Keratinocyte (primary cell): ENCODE results near the gene ADAMTSL3. TPM values are rescaled to one million over a fixed set of nuclear protein-coding genes. Genes with fewer than 3 reads are reported as not detected.

Experiments
- DNase-seq: peaks from one replicate; pipeline ENCODE4 v3.0.0-alpha.2; 2011; ENCODE audit warnings: low read depth, missing footprints, low spot score
- FAIRE-seq: peaks from 2 replicates; lab custom pipeline; 2011; peaks lifted over from hg19 to GRCh38; lab: Jason Lieb, UNC
- H2AFZ ChIP-seq: 2 replicates; pipeline ENCODE4 v1.6.0; 2012; ENCODE audit warnings: low read length, control low read depth, inconsistent platforms; ENCODE audit not compliant: control insufficient read depth
- H3K27ac ChIP-seq: 2 replicates; pipeline ENCODE4 v1.5.1; 2011; ENCODE audit warnings: low read length; ENCODE audit not compliant: control insufficient read depth, insufficient read depth
- H3K27me3 ChIP-seq: 3 replicates; pipeline ENCODE4 v1.6.0; 2011; ENCODE audit warnings: low read length; ENCODE audit not compliant: control insufficient read depth, insufficient read depth; ENCODE audit errors: extremely low read depth
- H3K36me3 ChIP-seq, 2 experiments: 2 replicates in 1 of 2; 3 replicates in 1 of 2; pipeline ENCODE4 v1.5.1; 2011; ENCODE audit warnings: low read length in 2 of 2, mild to moderate bottlenecking in 1 of 2; ENCODE audit not compliant: control insufficient read depth in 2 of 2, insufficient read depth in 2 of 2; ENCODE audit errors: extremely low read depth in 1 of 2
- H3K4me1 ChIP-seq: 3 replicates; pipeline ENCODE4 v1.5.1; 2011; ENCODE audit warnings: low read length; ENCODE audit not compliant: control insufficient read depth, insufficient read depth; ENCODE audit errors: extremely low read depth
- H3K4me2 ChIP-seq: 3 replicates; pipeline ENCODE4 v1.6.0; 2011; ENCODE audit warnings: low read depth, low read length; ENCODE audit not compliant: control insufficient read depth, insufficient read depth; ENCODE audit errors: extremely low read depth
- H3K4me3 ChIP-seq, 3 experiments: fragments of 200-600 bp in 1 of 3; sonication (generic) in 1 of 3; 2 replicates in 2 of 3; 3 replicates in 1 of 3; pipeline ENCODE4 v1.5.1; 2011 to 2016; ENCODE audit warnings: low read length in 3 of 3, mild to moderate bottlenecking in 3 of 3, control low read depth in 2 of 3, inconsistent platforms in 1 of 3, low read depth in 1 of 3, mixed read lengths in 1 of 3, mixed run types in 1 of 3, moderate library complexity in 1 of 3; ENCODE audit not compliant: control insufficient read depth in 2 of 3, insufficient read depth in 2 of 3; ENCODE audit errors: extremely low read depth in 1 of 3
- H3K79me2 ChIP-seq: 2 replicates; pipeline ENCODE4 v1.6.0; 2012; ENCODE audit warnings: low read length; ENCODE audit not compliant: control insufficient read depth, insufficient read depth
- H3K9ac ChIP-seq: 3 replicates; pipeline ENCODE4 v1.6.0; 2011; ENCODE audit warnings: low read length; ENCODE audit not compliant: control insufficient read depth, insufficient read depth; ENCODE audit errors: extremely low read depth
- H3K9me1 ChIP-seq: 3 replicates; pipeline ENCODE4 v1.6.0; 2011; ENCODE audit warnings: low read length; ENCODE audit not compliant: control insufficient read depth, insufficient read depth; ENCODE audit errors: extremely low read depth
- H3K9me3 ChIP-seq: 2 replicates; pipeline ENCODE4 v1.5.1; 2012; ENCODE audit warnings: low read depth, low read length; ENCODE audit not compliant: control insufficient read depth
- H4K20me1 ChIP-seq: 3 replicates; pipeline ENCODE4 v1.6.0; 2011; ENCODE audit warnings: low read length; ENCODE audit not compliant: control insufficient read depth, insufficient read depth; ENCODE audit errors: extremely low read depth
- EZH2 ChIP-seq: IDR thresholded peaks from one replicate; pipeline ENCODE4 v1.6.1; 2012; ENCODE audit warnings: inconsistent platforms, mild to moderate bottlenecking, low read length, moderate library complexity
- dilution Hi-C: fragments of 300-500 bp; cut with MboI; formaldehyde crosslinking; loops from one replicate; pipeline ENCODE4 v1.7.0; 2020; ENCODE audit warnings: low sequenced_read_pairs; ENCODE audit not compliant: extremely low pct_ligation_motif_present
- polyA plus RNA-seq, 5 experiments: library from polyadenylated mRNA; depleted of rRNA in 3 of 5; stranded (reverse) in 3 of 5; stranded (forward) in 1 of 5; unstranded in 1 of 5; fragments of >200 nt; gene quantifications; 1 replicate in 1 of 5; 2 replicates in 3 of 5; 3 replicates in 1 of 5; pipeline versions ENCODE4 v1.2.1 to v1.2.3, GENCODE V29; 2011 to 2012; ENCODE audit warnings: missing spikeins in 2 of 5, low read depth in 1 of 5, low replicate concordance in 1 of 5
- TF ChIP-seq, protein P1 (sequence below), 3 experiments: IDR thresholded peaks in 1 of 3; conservative IDR thresholded peaks in 1 of 3; optimal IDR thresholded peaks in 1 of 3; 2 replicates in 2 of 3; 3 replicates in 1 of 3; pipeline versions ENCODE3 to v1.5.1; 2011; ENCODE audit warnings: low read length in 3 of 3, mild to moderate bottlenecking in 3 of 3, moderate library complexity in 2 of 3, control low read depth in 1 of 3, inconsistent platforms in 1 of 3; ENCODE audit not compliant: insufficient read depth in 2 of 3; ENCODE audit errors: extremely low read depth in 1 of 3

Gene ADAMTSL3
- polyA plus RNA-seq, 1 donor (not counting 4 experiments of a cell fraction or from before 2014, with no cell fraction given), result 0.01 TPM

DNA sequence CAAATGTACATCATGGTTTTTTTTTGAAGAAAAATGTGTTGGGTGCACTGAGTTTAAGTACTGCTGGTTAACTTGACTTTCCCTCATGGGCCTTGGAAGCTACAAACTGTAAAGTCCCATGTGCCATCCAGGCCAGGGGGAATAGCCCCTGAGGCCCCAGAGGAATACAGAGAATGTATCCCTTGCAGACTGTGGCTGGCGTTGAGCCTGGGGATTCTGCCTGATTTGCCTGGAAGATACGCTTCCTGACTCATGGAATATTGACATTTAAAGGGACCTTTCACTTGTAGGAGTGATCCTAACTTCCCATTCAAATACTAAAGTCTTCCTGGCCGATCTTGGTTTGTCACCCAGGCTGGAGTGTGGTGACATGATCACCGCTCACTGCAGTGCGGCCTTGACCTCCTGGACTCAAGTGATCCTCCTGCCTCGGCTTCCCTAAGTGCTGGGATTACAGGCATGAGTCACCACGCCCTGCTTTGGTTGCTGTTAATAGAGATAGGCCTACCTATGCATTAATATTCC lies 42.0 kb downstream of the ADAMTSL3 start:
- dilution Hi-C loops, result no loop called here
- TF ChIP-seq, protein P1, sequence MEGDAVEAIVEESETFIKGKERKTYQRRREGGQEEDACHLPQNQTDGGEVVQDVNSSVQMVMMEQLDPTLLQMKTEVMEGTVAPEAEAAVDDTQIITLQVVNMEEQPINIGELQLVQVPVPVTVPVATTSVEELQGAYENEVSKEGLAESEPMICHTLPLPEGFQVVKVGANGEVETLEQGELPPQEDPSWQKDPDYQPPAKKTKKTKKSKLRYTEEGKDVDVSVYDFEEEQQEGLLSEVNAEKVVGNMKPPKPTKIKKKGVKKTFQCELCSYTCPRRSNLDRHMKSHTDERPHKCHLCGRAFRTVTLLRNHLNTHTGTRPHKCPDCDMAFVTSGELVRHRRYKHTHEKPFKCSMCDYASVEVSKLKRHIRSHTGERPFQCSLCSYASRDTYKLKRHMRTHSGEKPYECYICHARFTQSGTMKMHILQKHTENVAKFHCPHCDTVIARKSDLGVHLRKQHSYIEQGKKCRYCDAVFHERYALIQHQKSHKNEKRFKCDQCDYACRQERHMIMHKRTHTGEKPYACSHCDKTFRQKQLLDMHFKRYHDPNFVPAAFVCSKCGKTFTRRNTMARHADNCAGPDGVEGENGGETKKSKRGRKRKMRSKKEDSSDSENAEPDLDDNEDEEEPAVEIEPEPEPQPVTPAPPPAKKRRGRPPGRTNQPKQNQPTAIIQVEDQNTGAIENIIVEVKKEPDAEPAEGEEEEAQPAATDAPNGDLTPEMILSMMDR (optimal IDR thresholded peaks at IDR 0.05 in 1 of 3, IDR thresholded peaks at IDR 0.05 in 1 of 3, conservative IDR thresholded peaks at IDR 0.05 in 1 of 3; ENCODE audit: extremely low read depth in 1 of 3, insufficient read depth in 2 of 3, low read length in 3 of 3), result no peak
- no peak for TF ChIP-seq EZH2
- peaks cover 4% of the 10 kb centered on the region for H3K4me1 ChIP-seq
- H3K9me3 ChIP-seq, result no peaks in the 10 kb centered on the region
- no peaks in the 10 kb centered on the region for H3K9me1 ChIP-seq
- no peaks in the 10 kb centered on the region for H3K36me3 ChIP-seq
- no peaks in the 10 kb centered on the region for H3K79me2 ChIP-seq
- DNase-seq (no peak), FAIRE-seq (no peak)
- no peak overlapping the region for H2AFZ ChIP-seq
- no peaks in the 10 kb centered on the region for H4K20me1 ChIP-seq
- H3K4me2 ChIP-seq, result no peak overlapping the region
- H3K27me3 ChIP-seq, result no peaks in the 10 kb centered on the region
- H3K9ac ChIP-seq, result no peak overlapping the region
- H3K27ac ChIP-seq, result no peak overlapping the region
- no peak overlapping the region for H3K4me3 ChIP-seq

DNA sequence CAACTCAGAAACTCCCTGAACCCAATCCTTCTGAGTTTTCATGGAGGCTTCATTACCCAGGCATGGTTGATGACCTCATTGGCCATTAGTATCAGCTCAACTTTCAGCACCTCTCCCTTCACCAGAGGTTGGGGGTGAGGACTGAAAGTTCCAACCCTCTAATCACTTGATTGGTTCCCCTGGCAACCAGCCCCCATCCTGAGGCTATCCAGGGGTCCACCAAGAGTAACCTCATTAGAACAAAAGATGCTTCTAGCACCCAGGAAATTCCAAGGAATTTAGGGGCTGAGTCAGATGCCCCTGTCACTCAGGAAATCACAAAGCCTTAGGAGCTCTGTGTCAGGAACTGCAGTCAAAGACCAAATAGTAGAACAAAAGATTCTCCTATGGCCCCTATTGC lies 43.8 kb downstream of the ADAMTSL3 start:
- DNase-seq, result no peak

More for the DNA sequence above, 43.8 kb downstream of the ADAMTSL3 start:
- Histone ChIP-seq H3K9me3 (no peaks in the 10 kb centered on the region), H3K4me3 (no peak overlapping the region), H4K20me1 (no peaks in the 10 kb centered on the region), H3K9ac (no peak overlapping the region), H3K79me2 (no peaks in the 10 kb centered on the region), H3K27me3 (no peaks in the 10 kb centered on the region), H3K9me1 (no peaks in the 10 kb centered on the region), H2AFZ (no peak overlapping the region), H3K4me1 (peaks cover 4% of the 10 kb centered on the region), H3K4me2 (no peak overlapping the region), H3K27ac (no peak overlapping the region), H3K36me3 (no peaks in the 10 kb centered on the region)
- TF ChIP-seq, protein P1 (optimal IDR thresholded peaks at IDR 0.05 in 1 of 3, IDR thresholded peaks at IDR 0.05 in 1 of 3, conservative IDR thresholded peaks at IDR 0.05 in 1 of 3; ENCODE audit: extremely low read depth in 1 of 3, insufficient read depth in 2 of 3, low read length in 3 of 3), result no peak
- TF ChIP-seq EZH2, result no peak
- dilution Hi-C loops, result no loop called here
- no peak for FAIRE-seq
